ENCODE data around the gene SLC9A9.
"Not testable (repeated sequence)": the region's sequence is repeated elsewhere in the genome, so short reads cannot be mapped to it uniquely, and the experiment has no call there.

SLC9A9 gene

DNA sequence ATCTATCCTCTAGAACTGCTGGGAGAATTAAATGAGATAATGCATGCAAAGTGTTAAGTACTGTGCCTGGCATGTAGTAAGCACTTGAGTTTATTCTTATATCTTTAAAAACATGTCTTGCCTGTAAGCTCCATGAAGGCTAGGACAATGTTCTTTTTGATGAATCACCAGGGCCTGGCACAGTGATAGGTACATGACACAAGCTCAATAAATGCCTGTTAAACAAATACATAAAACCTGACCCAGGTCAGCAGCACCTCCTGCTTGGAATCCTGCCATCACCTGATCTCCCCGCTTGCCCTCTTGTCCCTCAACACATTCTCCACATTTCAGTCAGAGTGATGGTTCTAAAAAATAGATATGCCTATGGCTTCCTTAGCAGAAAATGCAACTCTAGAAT lies 541.9 kb downstream of the SLC9A9 start:
- DNase-seq = no peak

DNA sequence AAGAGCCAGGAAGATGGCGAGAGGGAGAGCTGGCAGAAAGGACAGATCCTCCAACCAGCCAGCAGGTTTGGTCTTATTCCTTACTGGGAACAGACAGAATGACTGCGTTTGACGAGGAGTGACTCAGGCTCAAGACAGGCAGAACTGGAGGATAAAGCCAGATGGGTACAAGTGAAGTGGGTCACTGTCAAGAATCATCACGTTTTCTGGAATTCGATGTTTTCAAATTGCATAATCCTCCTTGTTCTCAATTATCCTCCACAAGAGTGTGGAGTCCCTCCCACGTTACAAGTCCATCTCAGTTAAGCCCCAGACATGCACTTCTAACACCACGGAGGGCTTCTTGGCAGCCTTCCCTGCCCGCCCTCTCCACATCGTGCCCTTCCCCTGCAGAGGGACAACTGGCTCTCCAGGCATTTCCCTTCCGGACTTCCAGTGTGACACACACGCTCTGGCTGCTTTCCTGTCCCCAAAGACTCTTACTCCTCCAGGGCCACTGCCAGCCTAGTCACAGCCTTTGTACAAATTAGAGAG lies 545.6 kb downstream of the SLC9A9 start:
- no peak for DNase-seq

DNA sequence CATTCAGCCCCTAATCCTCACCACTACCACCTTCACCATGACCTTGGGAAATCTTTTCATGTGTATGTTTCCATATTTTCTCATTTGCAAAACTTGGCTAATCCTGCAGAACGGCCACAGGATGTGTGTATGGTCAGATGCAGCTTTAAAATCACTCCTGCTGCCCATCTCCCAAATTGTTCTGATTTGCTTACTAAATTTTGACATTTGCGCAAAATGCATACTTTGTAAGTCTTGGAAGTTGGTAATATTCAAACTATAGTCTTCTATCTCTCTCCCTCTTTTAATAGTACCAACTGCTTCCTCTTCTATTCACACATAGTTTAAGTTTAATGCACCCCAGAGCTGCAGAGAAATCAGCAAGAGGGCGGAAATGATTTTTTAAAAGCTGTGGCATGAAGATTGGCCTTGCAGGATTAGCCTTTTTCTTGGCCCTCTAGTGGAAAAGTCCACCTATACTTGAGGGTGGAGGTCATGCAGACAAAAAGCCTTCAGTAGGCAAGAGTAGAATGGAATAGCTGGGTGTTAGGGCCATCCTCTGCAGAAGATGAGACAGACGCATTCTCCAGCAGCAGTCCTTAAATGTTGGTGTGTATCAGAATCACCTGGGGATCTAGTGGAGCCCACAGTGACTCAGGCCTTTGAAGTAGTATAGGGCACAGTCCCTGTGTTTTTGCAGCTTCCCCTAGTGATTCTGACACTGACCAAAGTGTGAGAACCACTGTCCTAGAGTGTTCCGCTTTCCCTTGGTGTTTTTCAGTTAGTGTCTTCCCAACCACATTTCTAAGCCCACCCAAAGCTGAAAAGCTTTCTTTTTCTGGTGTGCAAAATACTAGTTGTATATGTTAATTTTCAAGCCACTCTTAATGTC lies 547.0 kb downstream of the SLC9A9 start:
- no peak for DNase-seq

DNA sequence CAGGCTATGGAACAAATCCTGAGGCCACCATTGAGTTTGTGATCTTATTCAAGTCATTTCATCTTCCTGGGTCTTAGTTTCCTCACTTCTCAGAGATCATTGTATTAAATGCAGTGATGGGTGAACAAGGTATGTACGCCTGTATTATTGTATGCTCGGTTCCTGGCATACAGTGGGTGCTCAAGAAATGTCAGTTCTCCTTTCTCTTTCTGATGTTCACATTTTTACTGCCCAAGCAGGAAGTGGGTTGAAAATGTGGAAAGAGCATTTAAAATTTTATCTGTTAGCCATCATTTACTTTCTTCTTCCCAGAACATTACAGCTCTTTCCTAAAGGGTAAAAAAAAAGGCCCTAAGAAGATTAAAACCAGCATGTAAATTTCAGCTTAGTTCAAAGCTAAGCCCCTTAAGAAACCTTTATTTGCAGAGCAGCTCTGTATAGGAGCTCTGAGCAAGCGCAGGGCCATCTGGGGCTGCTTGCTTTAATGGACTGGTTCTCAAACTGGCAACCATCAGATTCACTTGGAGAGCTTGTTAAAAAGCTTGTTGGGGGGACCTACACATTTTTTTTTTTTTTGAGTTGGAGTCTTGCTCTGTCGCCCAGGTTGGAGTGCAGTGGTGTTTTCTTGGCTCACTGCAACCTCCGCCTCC lies 549.3 kb downstream of the SLC9A9 start:
- no peak for DNase-seq

DNA sequence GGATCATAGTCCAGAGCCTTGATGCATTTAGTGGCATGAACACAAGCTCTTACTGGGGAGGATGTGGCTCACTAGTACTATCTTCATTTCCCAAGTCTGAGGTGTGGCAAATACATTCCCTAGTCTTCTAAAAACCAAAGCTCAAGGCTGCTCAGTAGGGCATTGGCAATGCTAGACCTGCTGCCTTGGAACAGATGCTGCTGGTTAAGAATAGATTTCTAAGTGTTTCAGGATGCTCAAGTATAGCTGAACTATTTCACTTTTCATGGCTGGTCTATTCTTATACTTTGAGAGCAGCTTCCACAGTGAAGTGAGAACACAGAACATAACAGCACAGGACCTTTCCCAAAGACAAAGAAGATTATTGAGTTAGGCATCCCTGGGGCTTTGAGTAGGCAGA lies 549.9 kb downstream of the SLC9A9 start:
- DNase-seq = no peak

DNA sequence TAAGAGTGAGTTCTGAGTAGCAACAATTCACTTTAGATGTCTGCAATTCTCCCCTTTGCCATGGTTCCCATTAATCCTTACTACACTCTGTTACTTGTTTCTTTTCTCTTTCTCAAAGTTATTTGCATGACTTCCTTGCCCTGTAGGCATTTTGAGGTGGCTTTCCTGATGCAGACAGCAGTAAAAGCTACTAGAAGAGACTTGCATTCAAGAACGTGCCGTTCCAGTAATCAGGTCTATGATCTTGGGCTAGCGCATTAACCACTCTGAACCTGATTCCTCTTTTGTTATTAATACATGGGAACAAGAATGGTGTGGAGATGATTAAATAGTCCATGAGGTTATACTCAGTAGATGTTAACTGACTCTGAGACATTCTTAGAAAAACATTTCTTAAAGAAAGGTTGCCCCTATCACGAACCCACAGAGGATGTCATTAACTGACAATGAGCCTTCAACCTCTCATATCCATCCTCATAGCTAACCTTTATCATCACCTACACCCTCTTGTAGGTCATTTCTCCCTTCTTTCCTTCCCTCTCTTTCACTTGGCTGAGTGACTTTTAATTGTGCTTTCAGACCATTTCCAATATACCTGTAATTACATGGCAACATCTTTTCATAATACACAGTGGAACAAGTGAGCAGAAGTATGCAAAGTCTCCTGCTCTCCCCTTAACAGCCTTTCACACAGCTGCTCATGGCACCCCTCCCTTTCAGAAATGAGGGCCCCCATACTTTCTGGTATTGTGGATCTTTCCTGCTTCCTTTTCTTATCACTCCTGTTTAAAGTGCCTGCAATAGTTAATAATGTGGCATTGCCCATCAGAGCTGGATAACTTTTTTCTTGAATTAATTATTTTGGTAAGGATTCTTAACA lies 552.8 kb downstream of the SLC9A9 start:
- DNase-seq = no peak

DNA sequence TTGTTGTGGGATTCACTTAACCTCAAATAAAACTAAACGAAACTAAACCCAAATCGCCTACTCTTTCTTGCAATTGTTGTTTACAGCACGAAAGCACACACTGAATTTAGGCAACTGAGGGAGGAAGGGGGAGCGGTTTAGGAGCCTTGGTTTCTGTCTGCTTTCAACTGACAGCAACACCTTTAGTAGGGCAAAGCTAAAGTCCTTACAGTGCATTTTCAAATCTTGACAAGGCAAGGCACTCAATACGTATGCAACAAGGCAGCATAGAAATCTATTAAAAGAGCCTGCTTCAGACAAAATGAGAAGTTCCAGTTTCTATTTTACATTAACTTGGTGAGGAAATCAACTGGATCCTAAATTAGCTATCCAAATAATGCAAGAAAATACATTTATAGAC lies 554.1 kb downstream of the SLC9A9 start:
- DNase-seq = no peak

DNA sequence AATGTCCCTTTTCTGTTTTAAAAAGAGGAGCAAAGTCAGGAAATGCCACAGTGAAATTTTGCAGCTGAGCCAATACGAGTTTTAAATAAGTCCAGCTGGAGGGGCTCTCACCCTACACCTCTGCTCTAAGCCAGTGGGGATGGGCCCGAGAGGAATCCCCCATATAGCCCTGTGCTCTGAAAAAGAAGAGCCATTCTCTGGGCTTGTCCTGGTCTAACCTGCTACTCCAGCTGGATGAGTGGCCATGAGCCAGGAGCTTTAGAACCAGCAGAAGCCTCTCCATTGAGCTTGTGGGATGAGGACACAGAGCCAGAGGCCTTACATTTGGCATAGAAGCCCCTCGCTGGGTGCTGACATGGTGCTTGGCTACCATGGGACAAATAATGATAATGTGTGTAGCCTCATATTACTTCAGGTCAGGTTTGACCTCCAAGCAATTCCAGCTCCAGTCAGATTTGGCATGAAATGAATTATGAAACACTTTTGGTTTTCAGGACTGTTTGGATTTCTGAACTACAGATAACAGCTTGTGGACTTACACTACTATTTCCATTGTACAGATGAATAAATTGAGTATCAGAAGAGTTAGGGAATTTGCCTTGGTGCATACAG lies 556.3 kb downstream of the SLC9A9 start:
- no peak for DNase-seq

DNA sequence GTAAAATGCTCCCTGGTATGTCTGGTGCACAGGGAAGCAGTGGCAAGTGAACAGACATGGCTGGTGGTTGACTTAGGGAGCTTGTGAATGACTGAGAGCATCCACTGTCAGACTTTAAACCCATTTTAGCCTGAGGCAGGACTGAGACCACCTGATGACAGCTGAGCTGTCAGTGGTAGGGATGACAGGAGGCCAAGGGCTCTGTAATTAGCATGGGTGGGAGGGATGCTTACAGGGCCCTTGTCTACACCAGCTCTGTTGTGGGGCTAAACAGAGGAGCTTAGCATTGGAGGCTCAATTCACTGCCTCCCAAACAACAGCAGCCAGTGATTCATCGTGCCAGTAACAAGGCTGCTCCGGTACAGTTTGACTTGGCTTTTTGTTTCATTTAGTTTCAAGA lies 559.3 kb downstream of the SLC9A9 start:
- DNase-seq = no peak

DNA sequence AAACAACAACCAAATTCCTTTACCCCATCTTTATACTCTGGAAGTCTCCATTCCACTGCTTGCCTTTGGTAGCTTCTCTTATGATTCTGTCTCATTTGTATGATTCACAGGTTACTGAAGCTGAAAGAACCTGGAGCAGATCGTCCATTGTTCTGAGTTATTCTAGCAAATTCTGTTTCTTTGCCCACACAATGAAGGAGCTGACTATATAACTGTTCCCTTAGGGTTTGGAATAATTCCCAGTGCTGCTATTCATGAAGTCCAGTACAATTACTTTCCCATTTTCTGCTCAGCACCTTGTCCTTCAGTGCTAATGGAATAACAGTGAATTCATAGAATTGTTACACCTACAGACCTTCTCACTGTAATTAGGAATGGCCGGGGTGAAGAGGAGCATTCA lies 560.9 kb downstream of the SLC9A9 start:
- DNase-seq = no peak

DNA sequence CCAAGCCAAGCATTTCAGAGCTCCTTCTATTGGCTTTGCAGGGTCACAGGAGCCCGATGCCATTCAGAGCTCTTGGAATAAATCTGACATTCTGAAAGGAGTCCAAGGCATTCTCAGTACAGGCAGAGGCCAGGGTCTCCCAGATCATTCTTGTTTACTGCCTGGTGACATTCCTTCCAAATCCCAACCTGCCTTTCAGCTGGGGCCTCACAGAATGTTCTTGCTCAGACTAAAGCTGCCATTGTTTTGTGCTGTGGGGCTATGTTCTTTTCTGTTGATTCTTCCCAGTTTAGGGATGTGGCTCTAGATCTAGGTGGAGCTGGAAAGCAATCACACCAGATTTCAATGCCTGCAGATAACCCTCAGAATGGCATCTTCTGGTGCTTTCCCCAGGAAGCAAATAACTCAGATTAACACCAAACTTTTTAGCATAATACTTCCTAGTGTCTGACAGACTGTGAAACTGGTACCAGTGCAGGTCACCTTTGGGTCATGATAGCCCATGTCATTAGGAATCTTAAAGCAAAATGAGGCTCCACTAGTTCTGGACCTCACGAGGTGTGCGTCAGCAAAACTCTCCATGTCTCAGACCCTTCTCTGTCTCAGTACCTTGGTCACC lies 561.8 kb downstream of the SLC9A9 start:
- no peak for DNase-seq

DNA sequence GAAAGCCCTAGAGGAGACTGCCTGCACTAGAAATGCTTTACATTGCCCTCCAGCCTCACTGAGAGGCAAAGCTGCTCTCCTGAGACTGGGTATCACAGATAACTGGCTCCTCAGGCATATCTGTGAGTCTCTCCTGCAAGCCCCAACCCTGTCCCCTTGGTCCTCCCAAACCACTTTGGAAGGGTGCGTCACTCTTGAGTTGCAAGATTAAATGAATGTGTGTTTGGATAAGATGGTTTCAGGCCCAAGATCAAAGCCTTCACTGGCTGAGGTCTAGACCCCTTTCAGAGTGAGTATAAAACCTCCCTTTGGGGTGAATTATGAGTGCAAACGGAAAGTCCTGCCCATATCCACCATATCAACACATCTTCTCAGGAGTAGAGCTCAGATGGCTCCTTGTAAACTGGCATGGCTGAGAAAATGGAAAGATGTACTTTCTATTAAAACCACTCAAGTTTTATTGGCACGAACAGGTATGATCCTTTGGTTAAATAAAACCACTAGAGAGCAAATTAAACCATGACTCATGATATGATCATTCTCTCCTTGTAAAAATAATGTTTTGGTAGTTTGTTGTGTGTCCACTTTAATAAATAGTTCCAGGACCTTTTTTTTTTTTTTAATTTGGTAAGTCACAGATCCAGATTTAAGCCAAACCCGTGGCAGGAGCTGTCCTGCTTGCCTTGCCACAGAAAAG lies 564.7 kb downstream of the SLC9A9 start:
- DNase-seq = no peak

DNA sequence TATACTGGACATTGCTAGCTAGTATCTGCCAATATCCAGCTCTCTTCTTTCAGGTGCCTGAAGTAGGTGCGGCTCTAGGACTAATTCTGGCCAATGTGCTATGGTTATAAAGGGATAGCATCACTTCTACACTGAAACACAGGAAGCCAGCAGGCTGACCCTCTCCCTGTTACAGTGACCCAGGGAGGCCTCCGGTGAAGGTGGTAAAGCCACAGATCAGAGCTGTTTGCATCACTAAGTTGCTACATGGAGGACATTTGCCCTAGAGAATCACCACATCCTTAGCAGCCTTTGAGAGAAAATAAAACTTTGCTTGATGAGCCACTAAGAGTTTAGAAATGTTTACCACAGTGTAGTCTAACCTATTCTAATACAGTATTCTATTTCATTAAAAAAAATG lies 567.3 kb downstream of the SLC9A9 start:
- no peak for DNase-seq

DNA sequence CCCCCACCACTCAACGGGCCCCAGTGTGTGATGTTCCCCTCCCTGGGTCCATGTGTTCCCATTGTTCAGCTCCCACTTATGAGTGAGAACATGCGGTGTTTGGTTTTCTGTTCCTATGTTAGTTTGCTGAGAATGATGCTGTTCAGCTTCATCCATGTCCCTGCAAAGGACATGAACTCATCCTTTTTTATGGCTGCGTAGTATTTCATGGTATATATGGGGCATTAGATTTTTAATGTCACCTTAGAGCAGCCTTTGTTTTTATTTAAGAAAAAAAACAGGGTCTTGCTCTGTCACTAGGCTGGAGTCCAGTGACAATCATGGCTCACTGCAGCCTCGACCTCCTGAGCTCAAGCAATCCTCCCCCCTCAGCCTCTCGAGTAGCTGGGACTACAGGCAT lies 568.7 kb downstream of the SLC9A9 start:
- DNase-seq = not testable (repeated sequence)

DNA sequence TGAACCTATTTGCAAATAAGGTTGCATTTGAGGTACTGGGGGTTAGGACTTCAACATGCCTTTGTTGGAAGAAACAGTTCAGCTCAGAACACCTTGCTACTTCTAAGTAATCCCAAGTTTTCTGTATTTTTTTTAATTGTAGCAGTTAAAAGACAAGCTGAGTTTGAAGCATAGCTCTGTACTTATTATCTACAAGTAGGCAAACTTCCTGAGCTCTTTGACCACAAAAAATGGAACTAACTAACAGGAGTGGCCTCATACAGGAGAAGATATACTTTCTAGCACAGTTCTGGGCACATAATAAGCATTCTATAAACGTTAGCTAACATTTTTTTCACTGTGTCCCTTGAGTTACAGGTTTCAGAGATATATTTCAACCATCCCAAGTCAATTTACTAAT lies 569.5 kb downstream of the SLC9A9 start:
- no peak for DNase-seq

DNA sequence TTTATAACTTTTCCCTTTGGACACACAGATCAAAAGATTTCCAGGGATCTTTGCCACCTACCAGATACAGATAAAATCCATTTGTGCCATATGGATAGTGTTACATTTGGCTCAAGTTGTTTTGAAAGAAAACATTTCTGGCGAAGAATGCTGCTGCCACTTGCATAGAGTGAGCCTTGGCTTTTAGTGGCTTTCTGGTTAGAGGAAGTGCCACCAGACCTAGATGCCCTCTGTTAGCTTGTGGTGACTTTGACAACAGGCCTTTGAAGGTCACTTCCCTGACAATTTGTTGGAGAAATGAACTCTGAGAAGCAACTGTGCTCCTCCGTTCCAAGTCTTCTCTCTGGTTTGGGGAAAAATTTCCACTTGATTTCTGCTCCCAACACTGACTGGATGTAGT lies 570.7 kb downstream of the SLC9A9 start:
- DNase-seq = no peak

DNA sequence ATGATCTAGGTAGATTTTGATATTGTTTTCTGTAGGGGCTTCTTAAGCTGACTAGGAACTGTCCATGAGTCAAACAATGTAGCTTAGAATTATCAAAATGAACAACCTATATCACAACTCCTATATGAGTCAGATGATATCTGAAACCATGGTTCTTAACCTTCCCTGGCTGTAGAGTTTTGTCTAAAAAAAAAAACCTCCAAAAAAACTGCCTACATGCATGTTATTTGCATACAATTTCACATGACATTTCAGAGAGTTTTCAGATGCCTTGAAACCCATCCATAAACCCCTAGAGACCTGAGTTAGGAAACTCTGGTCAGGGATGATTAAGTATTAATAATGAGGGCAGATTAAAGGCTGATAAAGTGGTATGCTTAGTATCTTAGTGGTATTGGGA lies 571.7 kb downstream of the SLC9A9 start:
- no peak for DNase-seq

DNA sequence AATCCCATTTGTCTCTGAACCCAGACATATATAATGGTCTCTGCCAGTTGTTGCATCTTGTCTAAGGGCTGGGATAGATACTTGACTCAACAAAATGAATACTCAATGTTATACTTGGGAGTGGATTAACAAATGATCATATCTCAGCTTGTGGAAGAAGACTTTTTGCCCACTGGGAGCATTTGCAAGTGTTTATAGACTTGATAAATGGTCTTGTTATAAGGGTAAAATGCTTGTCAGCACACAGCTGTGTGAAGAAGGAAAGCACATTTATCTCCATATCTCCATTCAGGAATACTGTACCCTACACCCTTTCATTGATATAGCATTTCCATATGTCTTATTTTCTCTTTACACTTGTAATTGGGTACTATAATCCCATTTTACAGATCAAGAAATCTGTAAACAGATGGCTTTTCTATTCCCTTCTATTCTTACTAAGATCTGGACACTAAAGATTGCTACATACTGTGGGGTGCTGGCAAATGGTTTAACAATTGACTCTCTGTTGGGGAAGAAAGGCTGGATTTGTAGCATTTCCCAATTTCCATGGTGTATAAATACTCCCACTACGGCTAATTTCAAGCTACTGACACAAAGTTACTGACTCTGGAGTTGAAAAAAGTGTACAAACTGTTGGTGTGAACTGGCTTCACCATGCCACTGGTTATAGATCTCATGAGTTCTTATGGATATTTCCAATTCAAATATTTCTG lies 574.1 kb downstream of the SLC9A9 start:
- DNase-seq = no peak

DNA sequence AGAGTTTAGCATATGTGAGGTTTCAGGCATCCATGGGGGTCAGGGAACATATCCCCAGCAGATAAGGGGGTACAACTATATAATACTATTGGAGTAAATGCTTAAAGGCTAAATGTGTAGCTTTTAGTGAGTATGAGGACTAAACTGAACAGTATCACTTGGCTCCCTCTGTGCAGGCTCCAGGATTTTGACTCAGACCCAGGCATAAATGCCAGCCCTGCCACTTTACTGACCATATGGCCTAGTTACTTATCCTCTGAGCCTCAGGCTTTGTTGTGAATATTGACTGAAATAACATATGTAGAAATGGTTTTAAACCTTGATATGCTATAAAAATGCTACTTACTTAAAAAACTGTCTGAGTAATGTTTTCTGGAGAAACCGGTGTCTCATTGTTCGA lies 577.1 kb downstream of the SLC9A9 start:
- DNase-seq = no peak

DNA sequence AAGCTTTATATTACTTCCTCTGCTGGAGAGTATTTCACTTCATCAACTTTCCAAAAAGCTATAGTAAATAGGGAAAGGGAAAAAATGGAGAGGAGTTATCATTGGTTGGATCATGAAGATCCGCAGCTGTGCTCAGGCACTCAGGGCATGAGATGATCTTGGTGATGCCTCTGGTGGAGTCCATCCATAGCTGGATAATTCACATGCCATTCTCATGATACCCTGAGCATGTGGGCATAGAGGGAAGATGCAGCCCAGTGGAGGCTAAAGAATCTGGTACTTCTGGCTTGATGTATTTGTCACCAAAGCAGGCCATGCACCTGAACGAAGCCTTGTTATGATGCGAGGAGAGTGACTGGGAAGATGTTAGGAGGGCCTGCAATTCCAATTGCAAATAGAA lies 578.5 kb downstream of the SLC9A9 start:
- DNase-seq = no peak

DNA sequence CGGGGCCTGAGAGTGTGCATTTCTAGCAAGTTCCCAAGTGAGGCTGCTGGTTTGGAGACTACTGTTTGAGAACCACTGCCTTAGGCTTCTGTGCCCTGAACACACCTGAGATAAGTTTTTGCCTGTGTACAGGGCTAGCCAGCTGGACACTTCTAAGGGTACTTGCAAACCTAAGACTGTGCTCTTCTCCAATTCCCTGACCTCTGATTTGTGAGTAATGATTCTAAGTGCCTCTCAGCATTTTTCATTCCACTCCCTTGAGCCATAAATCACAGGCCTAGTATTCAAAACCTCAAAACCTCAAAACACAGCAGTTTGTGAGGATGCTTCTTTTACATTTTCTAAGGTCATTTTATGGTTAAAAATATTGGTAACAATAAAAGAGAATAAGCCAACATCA lies 580.3 kb downstream of the SLC9A9 start:
- DNase-seq = no peak
